Tongue (tissue), 2 donors: Measurements from ENCODE around the gene DCST1. TPM values are rescaled to one million over a fixed set of nuclear protein-coding genes. Genes with fewer than 3 reads are reported as not detected.

ENCODE experiments used
- DNase-seq: peaks from one replicate; pipeline ENCODE4 v3.0.0-alpha.2; 2015
- total RNA-seq: library from RNA; depleted of rRNA; stranded (reverse); fragments of >200 nt; gene quantifications from one replicate; pipeline ENCODE4 v1.2.3, GENCODE V29; 2014

The DCST1 gene
- total RNA-seq, 1 donor from 2014 or later: not detected

- peak; percentile 11 for DNase-seq
Observed at GRCh38 chr1:155052439-155053395, 19.1 kb downstream of the DCST1 start.

GRCh38 chr1:155053531-155054105 lies 20.0 kb downstream of the DCST1 start:
- DNase-seq: no peak

GRCh38 chr1:155057104-155057503 lies 23.5 kb downstream of the DCST1 start:
- DNase-seq: no peak

- no peak for DNase-seq
Observed at GRCh38 chr1:155057788-155058211, 24.2 kb downstream of the DCST1 start.

DNA sequence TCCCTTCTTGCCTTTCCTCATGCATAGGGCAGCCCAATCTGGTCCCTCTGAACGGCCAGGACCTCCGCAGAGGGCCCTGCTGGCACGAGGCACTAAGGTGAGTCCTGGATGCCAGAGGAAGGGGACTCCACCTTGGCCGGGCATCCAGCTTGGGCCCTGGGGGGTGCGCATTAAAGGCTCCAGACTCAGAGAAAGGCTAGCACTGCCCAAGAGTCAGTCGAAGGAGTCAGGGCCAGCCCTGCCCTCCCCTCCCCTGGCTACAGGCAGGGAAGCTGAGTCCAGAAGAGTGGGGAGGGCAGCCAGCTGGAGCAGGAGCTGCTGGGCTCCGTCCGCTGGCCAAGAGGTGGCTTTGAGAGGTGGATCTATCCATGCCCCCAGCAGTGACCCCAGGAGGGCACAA lies 27.1 kb downstream of the DCST1 start:
- no peak for DNase-seq

GRCh38 chr1:155061381-155062150 lies 27.9 kb downstream of the DCST1 start:
- peak; percentile 88 for DNase-seq

GRCh38 chr1:155062151-155062686 lies 28.6 kb downstream of the DCST1 start:
- no peak for DNase-seq

DNA sequence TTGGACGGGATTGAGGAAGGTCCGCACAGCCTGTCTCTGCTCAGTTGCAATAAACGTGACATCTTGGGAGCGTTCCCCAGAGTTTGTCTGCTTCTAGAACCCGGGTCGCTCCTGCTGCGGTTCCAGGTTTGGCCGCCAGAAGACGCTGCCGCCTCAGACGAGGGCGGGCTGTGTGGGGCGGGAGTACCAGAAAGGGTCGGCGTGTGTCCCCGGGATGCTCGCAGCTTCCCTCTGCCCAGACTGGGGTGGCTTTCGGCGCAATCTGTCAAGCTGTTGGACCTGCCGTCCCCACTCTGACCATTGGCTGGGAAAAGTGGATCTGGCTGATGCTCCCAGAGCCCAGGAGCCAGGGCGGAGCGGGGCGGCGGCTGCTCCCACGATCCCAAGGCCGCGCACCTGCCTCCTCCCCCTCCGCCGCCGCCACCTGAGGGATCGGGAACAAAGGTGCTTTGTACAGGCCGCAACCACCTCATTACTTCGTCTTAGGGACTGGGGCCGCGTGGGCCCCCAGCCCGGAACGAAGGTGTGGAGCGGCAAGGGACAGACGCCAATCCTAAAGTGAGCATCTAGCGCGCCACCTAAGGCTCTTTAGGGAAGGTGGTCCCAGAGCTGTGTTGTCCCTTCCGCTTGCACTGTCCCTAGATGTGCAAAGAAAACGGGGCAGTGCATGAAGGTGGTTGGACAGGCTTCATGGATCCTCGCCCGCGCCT lies 29.2 kb downstream of the DCST1 start:
- DNase-seq: peak; percentile 69

DNA sequence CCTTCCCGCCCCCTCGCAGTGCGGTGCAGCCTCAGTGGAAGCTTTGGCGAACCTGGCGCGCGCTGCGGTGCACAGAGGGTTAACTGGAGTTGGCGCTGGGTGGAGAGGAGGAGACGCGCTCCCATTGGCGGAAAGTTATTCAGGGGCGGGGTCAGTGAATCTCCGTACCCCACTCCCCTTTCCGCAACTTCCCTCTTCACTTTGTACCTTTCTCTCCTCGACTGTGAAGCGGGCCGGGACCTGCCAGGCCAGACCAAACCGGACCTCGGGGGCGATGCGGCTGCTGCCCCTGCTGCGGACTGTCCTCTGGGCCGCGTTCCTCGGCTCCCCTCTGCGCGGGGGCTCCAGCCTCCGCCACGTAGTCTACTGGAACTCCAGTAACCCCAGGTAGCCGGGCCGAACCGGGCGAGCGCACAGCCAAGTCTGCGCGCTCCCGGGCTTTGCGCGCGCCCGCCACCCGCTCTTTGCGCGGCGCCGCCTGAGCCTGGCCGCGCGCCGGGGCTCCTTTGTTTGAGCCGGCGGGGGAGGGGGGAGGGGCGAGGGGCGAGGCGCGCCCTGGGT lies 30.0 kb downstream of the DCST1 start, which contains the start of gene EFNA4:
EFNA4 (plus strand) TSS at position 191 of the 561 bp plus-strand sequence; CDS start at position 275, 84 bp downstream.
- DNase-seq: peak; percentile 94

DNA sequence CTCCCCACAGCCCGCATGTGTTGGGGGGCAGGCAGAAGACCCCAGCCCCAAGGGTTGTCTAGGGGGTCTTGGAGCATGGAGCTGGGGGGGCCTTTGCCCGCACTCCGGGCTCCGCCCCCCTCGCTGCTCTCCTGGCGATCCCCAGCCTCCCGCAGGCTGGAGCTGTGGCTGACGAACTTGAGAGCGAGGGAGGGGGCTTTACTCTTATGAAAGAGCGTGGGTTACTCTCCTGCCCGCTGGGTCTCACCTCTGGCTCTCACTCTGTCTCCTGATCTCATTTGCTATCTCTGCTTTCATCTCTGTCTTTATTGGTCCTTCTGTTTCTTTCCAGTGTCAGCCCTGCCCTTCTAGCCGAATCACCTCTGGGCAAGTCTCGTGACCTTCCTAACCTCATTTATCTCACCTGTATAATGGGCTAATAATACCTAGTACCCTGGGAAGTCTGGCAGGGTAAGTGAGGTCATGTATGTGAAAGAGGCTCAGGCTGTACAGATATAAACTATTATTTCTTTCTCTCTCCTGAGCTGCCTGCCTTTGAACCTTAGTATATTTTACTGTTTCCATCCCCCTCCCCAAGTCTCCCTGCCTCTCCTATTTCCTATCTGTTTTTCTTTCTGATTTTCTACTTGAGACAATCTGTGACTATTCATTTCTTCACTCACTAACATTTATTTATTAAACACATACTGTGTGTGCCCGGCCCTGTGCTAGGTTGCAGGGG lies 30.6 kb downstream of the DCST1 start:
- DNase-seq: peak; percentile 63

- no peak for DNase-seq
Observed at GRCh38 chr1:155064832-155065429, 31.3 kb downstream of the DCST1 start.

DNA sequence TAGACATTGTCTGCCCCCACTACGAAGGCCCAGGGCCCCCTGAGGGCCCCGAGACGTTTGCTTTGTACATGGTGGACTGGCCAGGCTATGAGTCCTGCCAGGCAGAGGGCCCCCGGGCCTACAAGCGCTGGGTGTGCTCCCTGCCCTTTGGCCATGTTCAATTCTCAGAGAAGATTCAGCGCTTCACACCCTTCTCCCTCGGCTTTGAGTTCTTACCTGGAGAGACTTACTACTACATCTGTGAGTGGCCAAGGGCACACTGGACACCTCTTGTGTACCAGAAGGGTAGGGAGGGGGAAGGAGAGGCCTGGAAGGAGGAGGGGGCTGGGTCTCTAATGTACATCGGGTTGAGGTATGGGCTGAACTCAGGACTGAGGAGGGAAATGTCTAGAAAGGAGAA lies 33.2 kb downstream of the DCST1 start:
- DNase-seq: no peak

DNA sequence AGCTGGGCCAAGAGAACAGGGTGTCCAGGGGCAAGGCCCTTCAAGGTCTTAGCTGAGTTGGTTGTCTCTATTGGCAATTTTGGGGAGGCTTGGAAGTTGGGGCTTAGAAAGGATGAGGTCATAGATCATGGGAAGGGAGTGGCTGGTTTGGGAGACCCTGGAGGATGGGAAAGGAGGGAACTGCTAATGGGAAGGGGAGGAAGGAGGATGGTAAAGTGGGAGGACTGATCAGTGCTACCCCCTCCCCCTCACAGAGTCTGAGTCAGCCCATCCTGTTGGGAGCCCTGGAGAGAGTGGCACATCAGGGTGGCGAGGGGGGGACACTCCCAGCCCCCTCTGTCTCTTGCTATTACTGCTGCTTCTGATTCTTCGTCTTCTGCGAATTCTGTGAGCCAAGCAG lies 35.0 kb downstream of the DCST1 start:
- no peak for DNase-seq

- no peak for DNase-seq
Observed at GRCh38 chr1:155069551-155070157, 36.0 kb downstream of the DCST1 start.

DNA sequence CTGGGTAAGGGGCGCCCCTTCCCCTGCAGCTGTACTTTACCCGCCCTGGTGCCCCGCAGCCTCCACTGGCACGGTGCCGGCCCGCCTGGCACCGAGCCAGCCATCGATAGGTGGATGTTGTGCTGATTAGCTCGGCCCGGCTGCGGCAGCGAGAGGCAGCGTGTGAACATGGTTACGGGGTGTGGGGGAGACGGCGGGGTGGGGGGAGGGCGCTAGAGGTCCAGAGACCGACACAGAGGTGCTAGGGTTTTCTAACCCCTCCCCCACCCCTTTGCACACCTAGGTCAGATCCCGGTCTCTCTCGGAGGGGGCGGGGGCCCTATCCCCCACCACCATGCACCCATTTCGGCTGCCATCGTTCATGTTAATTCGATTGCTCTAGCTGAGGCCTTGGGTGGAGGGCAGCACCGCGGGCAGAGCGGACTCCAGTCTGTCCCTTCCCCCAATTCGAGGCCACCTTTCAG lies 36.6 kb downstream of the DCST1 start:
- no peak for DNase-seq

DNA sequence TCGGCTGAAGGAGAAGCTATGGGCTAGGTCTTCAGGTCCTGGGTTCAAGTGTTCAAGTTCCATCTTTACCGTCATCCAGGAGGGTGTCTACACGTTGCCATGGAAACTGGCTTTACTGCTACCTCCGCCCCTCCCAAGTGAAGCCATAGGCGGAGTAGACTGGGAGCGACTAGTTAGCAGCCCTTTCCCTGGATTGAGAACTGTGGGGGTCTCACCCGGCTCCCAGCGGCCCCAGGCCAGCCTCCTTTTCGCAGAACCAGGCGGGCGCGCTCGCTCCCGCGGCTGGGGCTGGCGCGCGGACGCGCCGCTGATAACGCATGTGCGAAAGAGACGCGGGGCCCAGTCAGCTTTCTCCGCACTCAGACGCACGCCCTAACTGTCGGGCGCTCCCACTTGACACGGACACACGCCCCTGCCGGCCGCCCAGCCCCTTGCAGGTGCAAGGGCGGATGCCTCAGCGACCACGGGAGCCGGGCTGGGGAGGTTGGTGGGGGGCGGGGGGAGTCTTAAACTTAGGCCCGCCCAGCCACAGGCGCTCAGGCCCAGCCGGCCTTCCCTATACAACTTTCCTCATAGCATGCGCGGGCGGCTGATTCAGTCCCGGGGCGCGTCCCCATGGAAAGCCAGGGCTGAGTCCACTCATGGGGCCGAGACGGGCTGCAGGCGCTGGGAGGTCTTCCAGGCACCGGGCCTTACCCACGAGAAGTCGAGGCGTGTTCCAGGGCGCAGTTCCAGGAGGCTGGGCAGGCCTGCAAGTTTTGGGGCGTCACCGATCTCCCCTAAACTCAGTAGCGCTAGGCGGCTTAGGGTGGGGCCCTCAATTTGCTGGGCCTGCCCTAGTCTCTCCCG lies 37.3 kb downstream of the DCST1 start:
- peak; percentile 86 for DNase-seq

GRCh38 chr1:155071701-155072100 lies 38.1 kb downstream of the DCST1 start:
- no peak for DNase-seq

DNA sequence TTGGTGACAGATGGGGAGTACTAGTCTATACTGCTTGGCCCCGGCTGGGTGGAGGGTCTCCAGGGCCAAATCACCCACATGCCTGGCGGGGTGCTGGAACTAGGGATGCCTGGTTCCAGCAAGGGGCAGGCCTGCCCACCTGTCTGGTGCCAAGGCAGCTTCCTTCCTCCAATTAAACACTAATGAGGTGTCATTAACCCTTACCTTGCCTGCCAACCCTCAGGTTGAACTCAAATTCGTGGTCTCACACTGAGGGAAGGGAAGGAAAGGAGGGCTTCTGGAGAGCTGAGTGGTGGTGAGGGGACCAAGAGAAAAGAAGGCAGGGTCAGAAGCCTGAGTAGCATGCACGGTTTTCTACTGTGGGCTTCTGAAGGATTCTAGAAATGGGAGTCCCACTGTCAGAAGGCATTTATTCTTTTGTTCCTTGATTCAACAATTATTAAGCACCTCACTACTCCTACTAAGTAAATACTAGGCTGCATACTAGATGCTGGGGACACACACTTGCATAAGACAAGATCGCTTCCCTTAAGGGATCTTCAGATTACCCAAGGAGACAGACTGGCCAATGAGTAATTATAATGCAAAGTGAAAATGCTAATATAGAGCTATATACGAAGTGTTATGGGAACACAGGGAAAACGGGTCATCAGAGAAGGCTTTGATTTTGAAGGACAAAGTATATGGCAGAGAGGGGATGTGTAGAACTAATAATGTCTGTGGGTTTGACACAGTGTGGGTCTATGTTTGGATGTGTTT lies 39.1 kb downstream of the DCST1 start:
- DNase-seq: no peak
